Smooth muscle cell of the umbilical artery (primary cell): ENCODE data around the gene CRAT. TPM values are rescaled to one million over a fixed set of nuclear protein-coding genes. Genes with fewer than 3 reads are reported as not detected.

ENCODE experiments used
- total RNA-seq: library from RNA; depleted of rRNA; stranded (reverse); fragments of >200 nt; gene quantifications from 2 replicates; pipeline ENCODE4 v1.2.3, GENCODE V29; 2014

CRAT gene
- 26.7 and 50.4 TPM in 2 replicates for total RNA-seq

GRCh38 chr9:129110740-129111527, at the start of gene CRAT, which contains the start of gene PTPA:
CRAT (minus strand) TSS chr9:129110793; CDS start chr9:129110509, 284 bp downstream.
PTPA (plus strand) TSS chr9:129111415; CDS start chr9:129111601, 186 bp downstream.

GRCh38 chr9:129080601-129081387, 29.8 kb downstream of the CRAT start, which contains the start of gene DOLPP1:
DOLPP1 (plus strand) TSS chr9:129081111; CDS start chr9:129081132, 21 bp downstream.

Other genes starting within 250 kb of the CRAT start
- gene KYAT1, start 228.8 kb downstream of the CRAT start, total RNA-seq: 6.5 and 13.7 TPM in 2 replicates
- gene LRRC8A, start 228.7 kb downstream of the CRAT start, total RNA-seq: 29.4 and 62.0 TPM in 2 replicates
- gene PHYHD1, start 189.8 kb downstream of the CRAT start, total RNA-seq: 2.1 and 3.4 TPM in 2 replicates
- 24.0 and 36.2 TPM in 2 replicates for gene DOLK, start 163.2 kb downstream of the CRAT start, total RNA-seq
- gene NUP188, start 163.1 kb downstream of the CRAT start, total RNA-seq: 43.7 and 88.7 TPM in 2 replicates
- 33.3 and 40.9 TPM in 2 replicates for gene SH3GLB2, start 82.5 kb downstream of the CRAT start, total RNA-seq
- 21.1 and 38.8 TPM in 2 replicates for gene MIGA2, start 74.2 kb downstream of the CRAT start, total RNA-seq
- gene DOLPP1, start 29.7 kb downstream of the CRAT start, total RNA-seq: 10.1 and 11.0 TPM in 2 replicates
- gene PTPA, start 622 bp upstream of the CRAT start, total RNA-seq: 75.7 and 106 TPM in 2 replicates
- gene IER5L, start 67.5 kb upstream of the CRAT start, total RNA-seq: 22.7 and 32.4 TPM in 2 replicates